Liver (tissue), 9 donors: Measurements from ENCODE around the gene GRID1. TPM values are rescaled to one million over a fixed set of nuclear protein-coding genes. Genes with fewer than 3 reads are reported as not detected.

ENCODE experiments used
- DNase-seq: peaks from one replicate; pipeline ENCODE4 v3.0.0-alpha.2; 2017; ENCODE audit warnings: low spot score
- H3K27ac ChIP-seq, 2 donors: one replicate each; pipeline ENCODE4 v1.7.0; 2013; ENCODE audit warnings: inconsistent platforms in 2 of 2, low read length in 2 of 2, control low read depth in 1 of 2, low read depth in 1 of 2, mild to moderate bottlenecking in 1 of 2
- H3K27me3 ChIP-seq, 4 donors: one replicate each; pipeline versions ENCODE4 v1.6.1 to v1.7.0; 2013; ENCODE audit warnings: low read length in 3 of 4, inconsistent platforms in 1 of 4, mild to moderate bottlenecking in 1 of 4, moderate library complexity in 1 of 4; ENCODE audit not compliant: control insufficient read depth in 4 of 4, insufficient read depth in 4 of 4
- H3K36me3 ChIP-seq, 4 donors: one replicate each; pipeline versions ENCODE4 v1.6.1 to v1.7.0; 2013; ENCODE audit warnings: low read length in 3 of 4, mild to moderate bottlenecking in 3 of 4, low read depth in 1 of 4, moderate library complexity in 1 of 4; ENCODE audit not compliant: control insufficient read depth in 4 of 4, insufficient read depth in 3 of 4
- H3K4me1 ChIP-seq, 4 donors: one replicate each; pipeline versions ENCODE4 v1.6.1 to v1.7.0; 2013; ENCODE audit warnings: low read length in 3 of 4, mild to moderate bottlenecking in 3 of 4, moderate library complexity in 1 of 4; ENCODE audit not compliant: control insufficient read depth in 4 of 4, insufficient read depth in 4 of 4
- H3K4me3 ChIP-seq, 3 donors: one replicate each; pipeline versions ENCODE4 v1.6.1 to v1.7.0; 2013; ENCODE audit warnings: low read length in 3 of 3, control low read depth in 1 of 3, low read depth in 1 of 3, mild to moderate bottlenecking in 1 of 3
- H3K9ac ChIP-seq, 2 donors: one replicate each; pipeline ENCODE4 v1.7.0; 2013; ENCODE audit warnings: low read length in 2 of 2, mild to moderate bottlenecking in 2 of 2, moderate library complexity in 2 of 2, control low read depth in 1 of 2, low read depth in 1 of 2
- H3K9me3 ChIP-seq, 4 donors: one replicate each; pipeline versions ENCODE4 v1.6.1 to v1.7.0; 2013; ENCODE audit warnings: low read length in 3 of 4; ENCODE audit not compliant: control insufficient read depth in 4 of 4
- ATF3 ChIP-seq: IDR thresholded peaks from 2 replicates; pipeline ENCODE4 v1.6.1; 2016; ENCODE audit warnings: antibody characterized with exemption
- FOXA1 ChIP-seq: IDR thresholded peaks from 2 replicates; pipeline ENCODE4 v1.6.1; 2016; ENCODE audit warnings: antibody characterized with exemption
- GABPA ChIP-seq, 2 donors: IDR thresholded peaks in 1 of 2; conservative IDR thresholded peaks in 1 of 2; 2 replicates each; pipeline ENCODE4 v1.6.1; 2016; ENCODE audit warnings: antibody characterized with exemption in 2 of 2, mild to moderate bottlenecking in 1 of 2, moderate library complexity in 1 of 2
- HNF4A ChIP-seq, 2 donors: conservative IDR thresholded peaks; 2 replicates each; pipeline ENCODE4 v1.6.1; 2016; ENCODE audit warnings: antibody characterized with exemption in 2 of 2, mild to moderate bottlenecking in 2 of 2
- JUND ChIP-seq, 2 donors: IDR thresholded peaks; 2 replicates each; pipeline ENCODE4 v1.6.1; 2016; ENCODE audit warnings: antibody characterized with exemption in 2 of 2
- MAX ChIP-seq: IDR thresholded peaks from 2 replicates; pipeline ENCODE4 v1.6.1; 2016; ENCODE audit warnings: antibody characterized with exemption
- NR2F2 ChIP-seq: IDR thresholded peaks from 2 replicates; pipeline ENCODE4 v1.6.1; 2016; ENCODE audit warnings: antibody characterized with exemption
- RAD21 ChIP-seq, 2 donors: IDR thresholded peaks; 2 replicates each; pipeline ENCODE4 v1.6.1; 2016; ENCODE audit warnings: antibody characterized with exemption in 2 of 2, mild to moderate bottlenecking in 2 of 2
- REST ChIP-seq: IDR thresholded peaks from 2 replicates; pipeline ENCODE4 v1.6.1; 2016; ENCODE audit warnings: antibody characterized with exemption, mild to moderate bottlenecking
- RXRA ChIP-seq, 2 donors: IDR thresholded peaks; 2 replicates each; pipeline ENCODE4 v1.6.1; 2017 to 2018; ENCODE audit warnings: antibody characterized with exemption in 2 of 2, mild to moderate bottlenecking in 1 of 2
- YY1 ChIP-seq: IDR thresholded peaks from 2 replicates; pipeline ENCODE4 v1.6.1; 2016; ENCODE audit warnings: antibody characterized with exemption, mild to moderate bottlenecking
- ZBTB33 ChIP-seq: IDR thresholded peaks from 2 replicates; pipeline ENCODE4 v1.6.1; 2016; ENCODE audit warnings: antibody characterized with exemption
- WGBS: extraction: QIAGEN DNeasy Blood & Tissue Kit; methylation state at CpG from one replicate; pipeline ENCODE4 v1.1.7; 2013; 5-methylcytosine and 5-hydroxymethylcytosine counted together
- polyA plus RNA-seq, 2 donors: library from polyadenylated mRNA; stranded (reverse) in 1 of 2; unstranded in 1 of 2; fragments of 200-250 nt in 1 of 2; fragments of >200 nt in 1 of 2; fragmentation: Nextera tagmentation in 1 of 2; extraction: Ambion mirVana in 1 of 2; gene quantifications; one replicate each; pipeline versions ENCODE4 v1.2.1 to v1.2.3, GENCODE V29; 2013 to 2015
- total RNA-seq, 2 donors: library from RNA; depleted of rRNA; stranded (reverse); fragments of >200 nt; gene quantifications; one replicate each; pipeline ENCODE4 v1.2.3, GENCODE V29; 2014
- donor health status: healthy.
- donor health status: healthy.
- donor health status: healthy.
- donor health status: healthy.
- donor health status: healthy.

GRID1 gene
- total and polyA plus RNA-seq, 4 donors, result 0.09 to 0.17 (median 0.14) TPM; not detected in 1

GRCh38 chr10:86259901-86260562 lies 106.6 kb downstream of the GRID1 start:
- TF ChIP-seq MAX (no peak), RAD21 (IDR thresholded peaks at IDR 0.05) (no peak), NR2F2 (no peak), REST (no peak), YY1 (no peak), FOXA1 (no peak)
- H3K27me3 ChIP-seq, result no peaks in the 10 kb centered on the region
- H3K4me1 ChIP-seq, result peaks cover 0 to 11% (median under 1%) of the 10 kb centered on the region in 4 donors
- DNase-seq, result no peak
- H3K27ac ChIP-seq, result no peak overlapping the region
- no peaks in the 10 kb centered on the region for H3K9me3 ChIP-seq
- H3K9ac ChIP-seq, result no peak overlapping the region
- no peaks in the 10 kb centered on the region for H3K36me3 ChIP-seq
- WGBS, result 76% methylated on average over 4 of the region's 4 CpGs
- H3K4me3 ChIP-seq, result no peak overlapping the region

GRCh38 chr10:86258941-86259340 lies 107.7 kb downstream of the GRID1 start:
- WGBS, result 49% methylated on average over 3 of the region's 3 CpGs
- Histone ChIP-seq H3K36me3 (no peaks in the 10 kb centered on the region), H3K27ac (no peak overlapping the region), H3K4me3 (no peak overlapping the region), H3K9ac (no peak overlapping the region), H3K9me3 (no peaks in the 10 kb centered on the region), H3K4me1 (peaks cover 0 to 11% (median under 1%) of the 10 kb centered on the region in 4 donors), H3K27me3 (no peaks in the 10 kb centered on the region)
- TF ChIP-seq ATF3, result no peak
- no peak for TF ChIP-seq GABPA (IDR thresholded peaks at IDR 0.05 in 1 of 2, conservative IDR thresholded peaks at IDR 0.05 in 1 of 2)
- no peak for TF ChIP-seq HNF4A (conservative IDR thresholded peaks at IDR 0.05)
- TF ChIP-seq NR2F2, result no peak
- TF ChIP-seq JUND (IDR thresholded peaks at IDR 0.05), result no peak
- TF ChIP-seq REST, result no peak
- TF ChIP-seq YY1, result no peak
- no peak for TF ChIP-seq RXRA (IDR thresholded peaks at IDR 0.05)
- TF ChIP-seq ZBTB33, result no peak
- DNase-seq, result no peak
